Posterior cingulate gyrus (tissue), 11 donors: ENCODE data around the gene SH3RF1.
"Not testable (repeated sequence)": the region's sequence is repeated elsewhere in the genome, so short reads cannot be mapped to it uniquely, and the experiment has no call there.

Experiments
- DNase-seq, 10 donors: peaks; one replicate each; pipeline versions ENCODE4 v3.0.0 to v3.0.0-alpha.2; 2020 to 2021; ENCODE audit warnings: mixed read lengths in 3 of 10
- intact Hi-C: fragments of 100-400 bp; cut with DNase I; formaldehyde crosslinking; loops from one replicate; pipeline ENCODE4 v1.15.1; 2023

SH3RF1 gene

GRCh38 chr4:169203891-169204290 lies 66.9 kb downstream of the SH3RF1 start:
- no peak for DNase-seq
- intact Hi-C loops: no loop called here

GRCh38 chr4:169203278-169203677 lies 67.5 kb downstream of the SH3RF1 start:
- intact Hi-C loops, DNase-seq: not testable (repeated sequence)

- intact Hi-C loops: no loop called here
- no peak for DNase-seq
Observed at GRCh38 chr4:169202878-169203277, 67.9 kb downstream of the SH3RF1 start.

DNA sequence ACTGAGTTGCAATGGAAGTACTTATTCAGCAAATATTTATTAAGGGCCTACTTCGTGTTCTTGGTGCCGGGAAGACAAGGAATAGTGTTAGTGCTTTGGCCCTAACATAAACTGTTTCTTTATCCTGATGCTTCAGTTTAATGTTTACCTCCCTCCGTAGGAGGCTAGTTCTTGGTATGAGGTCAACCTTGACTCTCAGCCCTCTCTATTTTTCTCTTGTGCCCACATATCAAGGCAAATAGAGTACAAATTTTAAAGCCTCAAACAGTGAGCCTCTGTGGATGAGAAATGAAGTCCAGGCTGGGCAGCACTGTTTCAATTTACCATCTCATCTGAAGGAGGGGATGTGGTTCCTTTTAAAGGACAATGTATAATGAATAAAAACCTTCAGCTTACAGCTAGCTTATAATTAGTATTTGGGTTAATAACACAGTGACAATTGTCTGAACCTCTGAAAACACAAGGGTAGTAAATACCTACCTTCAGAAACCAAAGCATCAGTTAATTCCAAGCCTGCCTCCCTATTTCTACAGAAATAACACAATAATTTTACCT lies 68.5 kb downstream of the SH3RF1 start:
- DNase-seq: no peak
- intact Hi-C loops: no loop called here

GRCh38 chr4:169201222-169202144 lies 69.3 kb downstream of the SH3RF1 start:
- intact Hi-C loops: no loop called here
- DNase-seq: no peak

- DNase-seq: no peak
- intact Hi-C loops: no loop called here
Observed at GRCh38 chr4:169200361-169201030, 70.3 kb downstream of the SH3RF1 start.

DNA sequence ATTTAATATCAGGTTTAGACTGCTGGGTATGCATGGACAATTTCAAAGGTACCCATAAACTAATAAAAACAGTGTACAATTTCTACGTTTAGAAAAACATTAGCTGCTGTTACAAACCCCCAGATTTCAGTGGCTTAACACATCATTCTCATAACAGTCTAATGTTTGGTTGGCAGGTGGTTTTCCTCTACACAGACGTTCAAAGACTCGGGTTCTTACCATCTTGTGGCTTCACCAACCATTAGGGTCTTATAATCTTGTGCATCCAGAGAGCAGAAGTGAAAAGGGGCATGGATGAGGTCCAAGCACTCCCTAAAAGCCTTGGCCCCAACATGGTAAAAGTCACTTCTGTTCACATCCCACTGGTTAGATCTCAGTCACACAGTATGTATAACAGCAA lies 71.6 kb downstream of the SH3RF1 start:
- no peak for DNase-seq
- intact Hi-C loops: no loop called here

DNA sequence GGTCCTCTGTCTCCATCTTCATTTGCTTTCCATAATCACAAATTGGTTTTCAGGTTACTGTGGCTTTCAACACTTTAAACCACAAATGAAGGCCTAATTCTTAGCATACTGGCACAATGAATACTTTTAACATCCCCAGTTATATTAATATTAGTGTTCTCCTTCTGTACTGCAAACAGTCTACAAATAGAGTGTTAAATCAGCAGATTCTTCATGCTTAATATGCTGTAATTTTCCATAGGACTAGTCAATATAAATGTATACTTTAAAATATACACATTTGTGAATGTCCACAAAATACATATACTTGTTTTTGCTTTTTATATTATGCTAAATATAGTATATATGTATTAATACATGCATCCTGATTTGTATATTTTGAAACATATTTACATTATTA lies 72.6 kb downstream of the SH3RF1 start:
- intact Hi-C loops: no loop called here
- no peak for DNase-seq

DNA sequence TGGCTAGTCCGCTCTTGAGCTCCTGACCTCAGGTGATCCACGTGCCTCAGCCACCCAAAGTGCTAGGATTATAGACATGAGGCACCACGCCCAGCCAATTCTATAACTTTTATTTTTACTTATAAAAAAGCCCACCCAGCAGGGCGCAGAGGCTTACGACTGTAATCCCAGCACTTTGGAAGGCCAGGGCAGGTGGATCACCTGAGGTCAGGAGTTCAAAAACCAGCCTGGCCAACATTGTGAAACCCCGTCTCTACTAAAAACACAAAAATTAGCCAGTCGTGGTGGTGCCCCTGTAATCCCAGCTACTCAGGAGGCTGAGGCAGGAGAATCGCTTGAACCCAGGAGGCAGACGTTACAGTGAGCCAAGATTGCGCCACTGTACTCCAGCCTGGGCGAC lies 73.5 kb downstream of the SH3RF1 start:
- DNase-seq, intact Hi-C loops: not testable (repeated sequence)

- DNase-seq: no peak
Observed at GRCh38 chr4:169195032-169195431, 75.7 kb downstream of the SH3RF1 start.

DNA sequence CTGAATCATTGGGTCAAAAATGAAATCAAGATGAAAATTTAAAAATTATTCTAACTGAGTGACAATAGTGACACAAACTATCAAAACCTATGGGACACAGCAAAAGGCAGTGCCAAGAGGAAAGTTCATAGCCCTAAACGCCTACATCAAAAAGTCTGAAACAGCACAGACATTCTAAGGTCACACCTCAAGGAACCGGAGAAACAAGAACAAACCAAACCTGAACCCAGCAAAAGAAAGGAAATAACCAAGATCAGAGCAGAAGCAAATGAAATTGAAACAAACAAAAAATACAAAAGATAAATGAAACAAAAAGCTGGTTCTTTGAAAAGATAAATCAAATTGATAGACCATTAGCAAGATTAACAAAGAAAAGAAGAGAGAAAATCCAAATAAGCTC lies 80.8 kb downstream of the SH3RF1 start:
- intact Hi-C loops: not testable (repeated sequence)

More at GRCh38 chr4:169195032-169195431, 75.7 kb downstream of the SH3RF1 start:
- intact Hi-C loops: no loop called here

DNA sequence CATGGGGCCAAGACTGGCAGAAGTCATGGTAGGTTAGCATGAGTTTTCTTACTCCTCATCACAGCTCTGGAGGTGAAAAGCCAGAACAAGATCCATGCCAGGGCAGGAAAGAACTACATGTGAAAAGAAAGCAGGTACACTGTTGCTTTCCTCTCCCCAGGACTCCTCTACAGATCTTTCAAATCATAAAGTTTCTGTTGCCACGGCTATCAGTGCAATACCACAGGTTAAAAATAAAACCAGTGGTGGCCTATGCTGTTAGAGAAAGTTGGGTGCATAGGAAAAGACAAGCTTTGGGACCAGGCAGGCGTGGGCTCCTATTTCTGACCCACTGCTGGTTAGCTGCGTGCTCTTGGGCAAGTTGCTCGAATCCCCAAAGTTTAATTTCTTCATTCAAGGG lies 81.4 kb downstream of the SH3RF1 start:
- intact Hi-C loops: no loop called here
- no peak for DNase-seq

More for the DNA sequence above, 80.8 kb downstream of the SH3RF1 start:
- DNase-seq: not testable (repeated sequence)

DNA sequence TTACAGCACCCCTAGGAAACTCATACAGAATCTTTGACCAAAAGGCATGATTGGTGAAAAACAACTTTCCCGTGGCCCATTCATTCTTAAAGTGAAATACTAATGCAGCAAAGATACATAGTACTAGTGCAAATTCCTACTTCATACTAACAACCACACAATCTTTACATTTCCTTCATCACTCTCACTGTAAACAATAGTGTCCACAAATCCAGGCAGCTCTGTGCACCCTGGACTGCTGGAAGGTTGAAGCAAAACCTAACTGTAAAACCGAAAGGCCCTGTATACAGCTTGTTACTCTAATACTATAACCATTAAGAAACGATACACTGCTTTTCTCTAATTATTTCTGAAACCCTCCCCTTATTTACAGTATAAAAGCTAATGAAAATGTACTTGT lies 82.6 kb downstream of the SH3RF1 start:
- no peak for DNase-seq
- intact Hi-C loops: no loop called here

GRCh38 chr4:169185133-169185956 lies 85.4 kb downstream of the SH3RF1 start:
- DNase-seq: no peak
- intact Hi-C loops: no loop called here

GRCh38 chr4:169184686-169185085 lies 86.1 kb downstream of the SH3RF1 start:
- intact Hi-C loops: no loop called here
- no peak for DNase-seq

- DNase-seq: no peak
- intact Hi-C loops: no loop called here
Observed at GRCh38 chr4:169184236-169184635, 86.5 kb downstream of the SH3RF1 start.

GRCh38 chr4:169183581-169183980 lies 87.2 kb downstream of the SH3RF1 start:
- intact Hi-C loops: no loop called here
- no peak for DNase-seq

- DNase-seq: no peak
- intact Hi-C loops: no loop called here
Observed at GRCh38 chr4:169179609-169180521, 90.9 kb downstream of the SH3RF1 start.

DNA sequence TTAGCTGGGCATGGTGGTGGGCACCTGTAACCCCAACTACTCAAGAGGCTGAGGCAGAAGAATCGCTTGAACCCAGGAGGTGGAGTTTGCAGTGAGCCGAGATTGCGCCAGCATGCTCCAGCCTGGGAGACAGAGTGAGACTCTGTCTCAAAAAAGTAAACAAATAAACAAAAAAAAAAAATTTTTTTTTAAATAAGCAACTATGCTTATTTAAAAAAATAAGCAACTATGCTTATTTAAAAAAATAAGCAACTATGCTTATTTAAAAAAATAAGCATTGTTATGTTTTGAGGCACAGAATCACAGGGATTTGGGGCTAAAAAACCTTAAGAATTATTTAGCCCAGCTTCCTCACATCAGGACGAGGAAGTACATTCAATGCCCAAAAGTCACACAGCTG lies 92.7 kb downstream of the SH3RF1 start:
- DNase-seq, intact Hi-C loops: not testable (repeated sequence)

GRCh38 chr4:169175476-169175875 lies 95.3 kb downstream of the SH3RF1 start:
- intact Hi-C loops: no loop called here
- no peak for DNase-seq
